HPDE6-E6E7 (cell line): ENCODE measurements around the gene PLXDC1.
"Not testable (repeated sequence)": the region's sequence is repeated elsewhere in the genome, so short reads cannot be mapped to it uniquely, and the experiment has no call there.

ENCODE experiments used
- DNase-seq: peaks from one replicate; pipeline ENCODE4 v3.0.0; 2011; ENCODE audit warnings: missing footprints; ENCODE audit errors: extremely low spot score

Gene PLXDC1

GRCh38 chr17:39062846-39063680 is 88.4 kb downstream of the PLXDC1 start:
- no peak for DNase-seq

- DNase-seq, result no peak
Measured at GRCh38 chr17:39058524-39058923, 92.9 kb downstream of the PLXDC1 start.

DNA sequence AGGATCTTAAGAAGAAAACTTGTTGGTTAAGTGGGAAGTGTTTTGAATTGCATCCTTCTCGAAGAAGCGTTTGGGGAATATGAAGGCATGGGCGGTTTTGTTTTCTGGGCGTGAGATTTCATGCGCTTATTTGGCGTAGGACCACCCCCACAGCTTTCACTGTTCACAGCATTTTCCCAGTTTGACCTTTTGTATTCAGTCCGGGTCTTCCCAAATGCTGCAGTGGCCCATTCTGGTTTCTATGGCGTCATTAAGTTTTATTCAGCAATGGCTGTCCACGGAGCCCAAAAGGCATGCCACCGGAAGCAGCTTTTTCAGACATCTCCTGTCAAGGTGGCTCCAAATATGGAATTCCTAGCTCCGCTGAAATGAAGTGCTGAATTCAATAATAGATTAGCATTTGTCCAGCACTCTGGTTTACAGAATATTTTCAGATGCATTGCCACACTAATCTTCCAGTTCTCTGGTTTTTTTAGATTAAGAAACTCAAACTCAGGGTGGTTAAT is 93.7 kb downstream of the PLXDC1 start:
- no peak for DNase-seq

GRCh38 chr17:39054111-39054645 is 97.3 kb downstream of the PLXDC1 start:
- DNase-seq, result no peak

- not testable (repeated sequence) for DNase-seq
Measured at GRCh38 chr17:39052423-39052822, 99.0 kb downstream of the PLXDC1 start.

DNA sequence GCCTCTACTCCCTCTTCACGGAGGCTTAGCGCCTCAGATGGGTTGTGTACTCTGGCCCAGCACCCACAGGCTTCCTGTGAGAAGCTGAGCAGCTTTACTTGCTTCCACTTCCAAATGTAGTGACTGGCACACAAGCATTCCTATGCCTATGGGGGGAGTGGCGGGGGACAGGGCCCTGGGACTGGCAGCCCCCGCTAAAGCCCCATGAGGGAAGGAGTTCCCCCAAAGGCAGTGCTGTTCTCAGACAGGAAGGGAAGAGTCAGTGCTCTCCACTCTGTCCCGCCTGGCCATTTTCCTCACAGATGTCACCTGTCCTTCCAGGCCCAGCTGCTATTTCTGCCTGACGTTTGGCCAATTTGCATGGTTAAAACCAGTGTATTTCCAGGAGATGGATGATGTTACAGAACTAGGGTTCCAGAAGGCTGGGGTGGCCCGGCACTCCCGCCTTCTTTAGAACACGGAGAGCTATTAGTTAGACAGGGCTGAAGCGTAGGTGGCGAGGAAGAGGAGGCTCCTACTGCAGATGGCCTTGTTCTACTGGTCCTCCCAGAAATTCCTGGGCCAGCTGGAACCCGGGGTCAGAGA is 100.3 kb downstream of the PLXDC1 start:
- DNase-seq, result no peak

- no peak for DNase-seq
Measured at GRCh38 chr17:39045948-39046679, 105.3 kb downstream of the PLXDC1 start.

DNA sequence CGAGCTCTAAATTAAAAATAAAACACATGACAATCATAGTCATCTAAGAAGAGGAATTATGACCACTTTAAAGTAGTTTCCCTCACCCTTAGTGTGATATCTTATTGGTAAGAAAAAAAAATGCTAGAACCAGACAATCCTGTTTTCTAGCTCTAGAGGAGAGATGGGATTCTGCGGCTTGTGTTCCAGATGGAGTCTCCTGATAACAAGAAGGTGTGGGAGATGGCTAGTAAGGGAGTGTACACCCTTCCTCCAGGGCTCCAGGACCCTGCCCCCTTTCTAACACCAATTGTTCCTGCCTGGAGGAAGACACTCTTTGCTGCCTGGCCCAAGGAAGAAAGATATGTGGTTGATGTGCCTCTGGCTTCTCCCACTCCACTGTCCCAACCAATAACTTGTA is 115.4 kb downstream of the PLXDC1 start:
- no peak for DNase-seq

GRCh38 chr17:39035578-39035977 is 115.9 kb downstream of the PLXDC1 start:
- DNase-seq, result not testable (repeated sequence)

DNA sequence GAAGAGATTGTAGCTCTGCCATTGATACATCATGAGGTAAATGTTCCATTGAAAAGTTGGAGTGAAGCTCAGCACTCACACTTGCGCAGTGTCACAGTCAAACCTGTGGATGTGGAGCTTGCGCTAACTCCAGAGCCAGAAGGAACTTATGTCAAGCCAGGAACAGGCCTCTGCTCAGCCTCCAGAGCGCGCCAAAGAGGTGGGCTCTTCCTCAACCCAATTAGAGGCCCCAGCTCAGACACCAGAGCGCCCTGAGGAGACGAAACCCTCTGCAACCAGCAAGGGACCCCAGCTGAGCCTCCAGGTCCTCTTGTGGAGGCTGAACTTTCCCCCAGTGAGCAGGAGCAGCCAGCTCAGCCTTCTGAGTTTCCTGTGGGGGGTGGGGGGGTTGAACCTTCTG is 122.7 kb downstream of the PLXDC1 start:
- DNase-seq, result no peak

- DNase-seq, result no peak
Measured at GRCh38 chr17:39027455-39028035, 123.9 kb downstream of the PLXDC1 start.

GRCh38 chr17:39026980-39027451 is 124.4 kb downstream of the PLXDC1 start:
- no peak for DNase-seq

DNA sequence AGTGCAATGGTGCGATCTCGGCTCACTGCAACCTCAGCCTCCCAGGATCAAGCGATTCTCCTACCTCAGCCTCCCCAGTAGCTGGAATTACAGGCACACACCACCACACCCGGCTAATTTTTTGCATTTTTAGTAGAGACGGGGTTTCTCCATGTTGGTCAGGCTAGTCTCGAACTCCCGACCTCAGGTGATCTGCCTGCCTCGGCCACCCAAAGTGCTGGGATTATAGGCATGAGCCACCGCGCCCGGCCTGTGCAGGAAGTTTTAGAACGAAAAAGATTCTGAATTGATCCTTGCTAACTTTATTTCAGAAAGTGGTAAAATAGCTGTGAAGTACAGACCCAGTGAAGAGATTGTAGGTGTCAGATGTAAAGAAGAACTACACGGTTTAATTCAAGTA is 125.1 kb downstream of the PLXDC1 start:
- not testable (repeated sequence) for DNase-seq

GRCh38 chr17:39022924-39023323 is 128.5 kb downstream of the PLXDC1 start:
- no peak for DNase-seq

DNA sequence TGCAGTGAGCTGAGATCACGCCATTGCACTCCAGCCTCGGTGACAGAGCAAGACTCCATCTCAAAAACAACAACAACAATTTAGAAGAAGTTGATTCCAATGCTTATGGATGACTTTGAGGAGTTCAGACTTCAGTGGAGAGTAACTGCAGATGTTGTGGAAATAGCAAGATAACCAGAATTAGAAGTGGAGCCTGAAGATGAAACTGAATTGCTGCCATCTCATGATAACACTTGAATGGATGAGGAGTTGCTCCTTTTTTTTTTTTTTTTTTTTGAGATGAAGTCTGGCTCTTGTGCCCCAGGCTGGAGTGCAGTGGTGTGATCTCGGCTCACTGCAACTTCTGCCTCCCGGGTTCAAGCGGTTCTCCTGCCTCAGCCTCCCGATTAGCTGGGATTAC is 131.4 kb downstream of the PLXDC1 start:
- DNase-seq, result not testable (repeated sequence)

DNA sequence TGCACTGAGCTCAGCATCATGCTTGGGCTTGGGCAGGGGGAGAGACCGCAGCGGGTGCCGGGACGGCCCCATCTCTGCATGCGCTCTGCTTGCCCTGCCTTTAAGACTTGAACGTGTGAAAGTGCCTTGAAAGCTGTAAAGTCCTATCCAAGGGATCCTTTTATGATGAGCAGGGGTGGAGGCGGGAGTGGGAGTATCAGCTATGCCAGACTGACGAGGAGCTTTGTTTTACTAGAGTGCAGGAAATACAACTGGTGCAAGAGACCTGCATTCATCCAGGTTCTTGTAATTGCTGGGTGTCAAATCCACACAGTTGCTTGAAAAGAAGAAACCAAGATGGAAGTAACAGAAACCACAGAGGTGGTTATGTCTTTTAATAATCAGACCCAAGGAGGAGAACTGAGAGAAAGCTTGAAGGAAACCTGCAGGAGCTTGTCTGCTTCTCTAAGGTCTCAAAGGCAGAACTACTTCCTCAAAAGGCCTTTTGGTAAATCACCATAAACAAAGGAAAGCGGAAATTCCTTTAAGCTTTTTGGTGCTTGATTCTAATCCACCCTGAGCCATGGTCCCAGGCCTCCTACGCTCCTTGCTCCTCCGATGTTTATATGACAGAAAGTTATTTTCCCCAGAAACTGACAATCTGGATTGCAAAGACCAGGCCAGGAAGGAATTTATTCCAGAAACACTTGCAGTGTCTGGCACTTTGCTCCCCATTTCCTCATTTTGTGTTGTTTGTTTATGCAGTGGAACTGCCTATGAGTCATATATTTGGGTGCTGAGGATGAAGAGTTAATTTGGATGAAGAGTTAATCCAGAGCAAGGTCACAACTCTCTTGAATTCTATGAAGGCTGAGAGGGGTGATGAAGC is 132.9 kb downstream of the PLXDC1 start:
- no peak for DNase-seq

GRCh38 chr17:39016193-39017153 is 135.0 kb downstream of the PLXDC1 start:
- DNase-seq, result no peak

GRCh38 chr17:39015546-39015935 is 135.9 kb downstream of the PLXDC1 start:
- DNase-seq, result no peak

- DNase-seq, result no peak
Measured at GRCh38 chr17:39014795-39015545, 136.5 kb downstream of the PLXDC1 start.
